ENCODE measurements around the gene STK32B. TPM values are rescaled to one million over a fixed set of nuclear protein-coding genes. Genes with fewer than 3 reads are reported as not detected.

Gene STK32B
- total and polyA plus RNA-seq, 5 donors from 2014 or later, result not detected

GRCh38 chr4:5366421-5366820 is 315.1 kb downstream of the STK32B start:
- H3K9me3 ChIP-seq (ENCODE audit: control insufficient read depth in 2 of 2, low read length in 2 of 2), result no peaks in the 10 kb centered on the region
- Mint-ChIP-seq H3K36me3 (no peaks in the 10 kb centered on the region), H3K4me3 (no peak overlapping the region), H3K9me3 (peaks cover 0 to 4% (median 1%) of the 10 kb centered on the region in 7 donors), H3K4me1 (no peaks in the 10 kb centered on the region), H3K27ac (no peak overlapping the region), H3K27me3 (no peaks in the 10 kb centered on the region)
- H3K36me3 ChIP-seq (ENCODE audit: control insufficient read depth, insufficient read depth, low read length), result no peaks in the 10 kb centered on the region
- H3K4me1 ChIP-seq (ENCODE audit: control insufficient read depth, insufficient read depth, low read length, poor library complexity, severe bottlenecking), result no peaks in the 10 kb centered on the region
- no peak overlapping the region for H3K4me3 ChIP-seq (ENCODE audit: low read depth, low read length)
- H3K27me3 ChIP-seq (ENCODE audit: control insufficient read depth, insufficient read depth, low read length), result no peaks in the 10 kb centered on the region
- ATAC-seq (ENCODE audit: low read depth in 2 of 2) (no peak), DNase-seq (no peak)
- no peak overlapping the region for H3K27ac ChIP-seq (ENCODE audit: insufficient read depth, low read length, poor library complexity, severe bottlenecking)

DNA sequence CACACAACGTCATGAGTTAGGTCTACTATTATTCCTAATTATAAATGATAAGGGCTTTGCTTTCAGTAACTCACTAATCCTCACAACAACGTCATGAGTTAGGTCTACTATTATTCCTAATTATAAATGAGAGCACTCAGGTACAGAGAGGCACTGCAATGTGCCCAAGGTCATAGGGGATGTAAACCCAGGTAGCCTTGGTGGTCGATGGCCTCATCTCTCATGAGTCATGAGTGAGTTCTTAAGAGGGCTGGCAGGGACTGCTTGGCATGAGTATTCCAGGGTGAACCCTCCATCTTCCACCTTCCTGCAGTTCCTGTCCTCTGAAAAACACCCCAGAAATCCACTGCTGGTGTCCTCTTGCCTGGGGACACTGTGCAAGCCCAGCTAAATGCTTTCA is 317.1 kb downstream of the STK32B start:
- no peak overlapping the region for H3K4me3 Mint-ChIP-seq
- no peak for DNase-seq
- Histone ChIP-seq H3K27me3 (ENCODE audit: control insufficient read depth, insufficient read depth, low read length) (no peaks in the 10 kb centered on the region), H3K27ac (ENCODE audit: insufficient read depth, low read length, poor library complexity, severe bottlenecking) (no peak overlapping the region), H3K4me3 (ENCODE audit: low read depth, low read length) (no peak overlapping the region), H3K4me1 (ENCODE audit: control insufficient read depth, insufficient read depth, low read length, poor library complexity, severe bottlenecking) (no peaks in the 10 kb centered on the region), H3K9me3 (ENCODE audit: control insufficient read depth in 2 of 2, low read length in 2 of 2) (no peaks in the 10 kb centered on the region), H3K36me3 (ENCODE audit: control insufficient read depth, insufficient read depth, low read length) (no peaks in the 10 kb centered on the region)
- no peaks in the 10 kb centered on the region for H3K4me1 Mint-ChIP-seq
- no peaks in the 10 kb centered on the region for H3K27me3 Mint-ChIP-seq
- H3K36me3 Mint-ChIP-seq, result no peaks in the 10 kb centered on the region
- ATAC-seq (ENCODE audit: low read depth in 2 of 2), result no peak
- peaks cover 0 to 2% (median 0%) of the 10 kb centered on the region in 7 donors for H3K9me3 Mint-ChIP-seq
- H3K27ac Mint-ChIP-seq, result no peak overlapping the region

DNA sequence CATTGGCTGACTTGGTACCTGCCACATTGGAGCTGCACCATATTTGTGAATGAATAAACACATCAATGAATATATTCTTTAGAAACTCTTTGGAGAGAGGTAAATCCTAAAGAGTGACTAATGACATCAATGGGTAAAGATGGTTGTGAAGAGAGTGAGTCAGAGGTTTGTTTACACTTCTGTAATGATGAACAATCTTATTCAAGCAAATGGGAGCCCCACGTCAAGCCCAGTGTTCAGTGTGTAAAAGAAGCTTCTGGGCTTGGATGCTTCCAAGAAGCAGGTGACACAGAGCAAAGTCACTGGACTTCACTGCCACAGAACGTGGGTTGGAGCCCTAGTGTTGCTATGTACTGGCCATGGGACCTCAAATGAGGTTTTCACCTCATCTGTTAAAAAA is 319.0 kb downstream of the STK32B start:
- ATAC-seq (ENCODE audit: low read depth in 2 of 2), result no peak
- peaks cover 0 to 5% (median 3%) of the 10 kb centered on the region in 7 donors for H3K9me3 Mint-ChIP-seq

GRCh38 chr4:5371415-5372190 is 320.3 kb downstream of the STK32B start:
- H3K27ac ChIP-seq (ENCODE audit: insufficient read depth, low read length, poor library complexity, severe bottlenecking), result no peak overlapping the region
- Mint-ChIP-seq H3K4me3 (no peak overlapping the region), H3K4me1 (no peaks in the 10 kb centered on the region), H3K27ac (no peak overlapping the region), H3K27me3 (no peaks in the 10 kb centered on the region), H3K9me3 (peaks cover 2 to 5% (median 4%) of the 10 kb centered on the region in 7 donors), H3K36me3 (no peaks in the 10 kb centered on the region)
- ATAC-seq (ENCODE audit: low read depth in 2 of 2) (no peak), DNase-seq (no peak)
- no peaks in the 10 kb centered on the region for H3K4me1 ChIP-seq (ENCODE audit: control insufficient read depth, insufficient read depth, low read length, poor library complexity, severe bottlenecking)
- no peaks in the 10 kb centered on the region for H3K9me3 ChIP-seq (ENCODE audit: control insufficient read depth in 2 of 2, low read length in 2 of 2)
- no peaks in the 10 kb centered on the region for H3K36me3 ChIP-seq (ENCODE audit: control insufficient read depth, insufficient read depth, low read length)
- no peaks in the 10 kb centered on the region for H3K27me3 ChIP-seq (ENCODE audit: control insufficient read depth, insufficient read depth, low read length)
- no peak overlapping the region for H3K4me3 ChIP-seq (ENCODE audit: low read depth, low read length)

More for the DNA sequence above, 319.0 kb downstream of the STK32B start:
- no peaks in the 10 kb centered on the region for H3K4me1 ChIP-seq (ENCODE audit: control insufficient read depth, insufficient read depth, low read length, poor library complexity, severe bottlenecking)
- H3K27ac Mint-ChIP-seq, result no peak overlapping the region
- no peaks in the 10 kb centered on the region for H3K36me3 ChIP-seq (ENCODE audit: control insufficient read depth, insufficient read depth, low read length)
- H3K27me3 Mint-ChIP-seq, result no peaks in the 10 kb centered on the region
- H3K27ac ChIP-seq (ENCODE audit: insufficient read depth, low read length, poor library complexity, severe bottlenecking), result no peak overlapping the region
- no peak for DNase-seq
- no peaks in the 10 kb centered on the region for H3K9me3 ChIP-seq (ENCODE audit: control insufficient read depth in 2 of 2, low read length in 2 of 2)
- H3K4me1 Mint-ChIP-seq, result no peaks in the 10 kb centered on the region
- H3K4me3 Mint-ChIP-seq, result no peak overlapping the region
- H3K4me3 ChIP-seq (ENCODE audit: low read depth, low read length), result no peak overlapping the region
- no peaks in the 10 kb centered on the region for H3K27me3 ChIP-seq (ENCODE audit: control insufficient read depth, insufficient read depth, low read length)
- H3K36me3 Mint-ChIP-seq, result no peaks in the 10 kb centered on the region

DNA sequence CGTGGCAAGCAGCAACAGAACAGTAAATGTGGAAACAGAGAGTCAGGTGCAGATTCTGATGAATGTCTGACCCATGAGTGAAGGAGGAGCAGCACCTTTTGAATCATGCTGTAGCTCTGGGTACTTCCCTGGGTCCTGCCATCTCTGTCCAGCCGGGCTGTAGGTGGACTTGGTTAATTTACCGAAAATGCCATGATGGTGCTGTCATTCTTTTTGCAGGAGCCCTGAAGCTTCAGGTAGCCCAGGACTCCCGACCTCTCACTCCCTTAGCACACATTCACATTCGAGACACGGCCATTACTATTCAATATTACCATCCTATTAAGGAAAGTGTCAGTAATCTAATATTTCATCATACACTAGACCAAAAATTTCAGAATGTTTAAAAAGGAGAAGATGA is 320.9 kb downstream of the STK32B start:
- no peaks in the 10 kb centered on the region for H3K27me3 ChIP-seq (ENCODE audit: control insufficient read depth, insufficient read depth, low read length)
- Mint-ChIP-seq H3K4me1 (no peaks in the 10 kb centered on the region), H3K36me3 (no peaks in the 10 kb centered on the region), H3K27me3 (no peaks in the 10 kb centered on the region), H3K27ac (no peak overlapping the region), H3K9me3 (peaks cover 2 to 5% (median 4%) of the 10 kb centered on the region in 7 donors), H3K4me3 (no peak overlapping the region)
- H3K4me3 ChIP-seq (ENCODE audit: low read depth, low read length), result no peak overlapping the region
- H3K9me3 ChIP-seq (ENCODE audit: control insufficient read depth in 2 of 2, low read length in 2 of 2), result no peaks in the 10 kb centered on the region
- no peaks in the 10 kb centered on the region for H3K36me3 ChIP-seq (ENCODE audit: control insufficient read depth, insufficient read depth, low read length)
- ATAC-seq (ENCODE audit: low read depth in 2 of 2), result no peak
- no peaks in the 10 kb centered on the region for H3K4me1 ChIP-seq (ENCODE audit: control insufficient read depth, insufficient read depth, low read length, poor library complexity, severe bottlenecking)
- no peak overlapping the region for H3K27ac ChIP-seq (ENCODE audit: insufficient read depth, low read length, poor library complexity, severe bottlenecking)
- DNase-seq, result no peak

DNA sequence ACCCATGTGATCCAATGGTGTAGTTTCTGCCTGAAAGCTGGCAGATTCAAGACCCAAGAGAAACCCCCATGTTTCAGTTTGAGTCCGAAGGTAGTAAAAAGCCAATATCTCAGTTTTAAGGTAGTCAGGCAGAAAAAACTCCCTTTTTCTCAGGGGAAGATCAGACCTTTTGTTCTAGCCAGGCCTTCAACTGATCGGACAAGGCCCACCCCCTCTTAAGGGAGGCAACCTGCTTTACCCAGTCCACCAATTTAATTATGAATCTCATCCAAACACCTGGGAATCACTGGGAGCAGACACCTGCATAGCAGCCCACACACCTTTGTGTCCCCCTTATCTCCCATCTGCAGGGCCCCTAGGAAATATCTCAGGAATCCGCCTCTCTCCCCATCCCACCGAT is 322.0 kb downstream of the STK32B start:
- H3K27me3 ChIP-seq (ENCODE audit: control insufficient read depth, insufficient read depth, low read length), result no peaks in the 10 kb centered on the region
- H3K4me3 Mint-ChIP-seq, result no peak overlapping the region
- H3K4me3 ChIP-seq (ENCODE audit: low read depth, low read length), result no peak overlapping the region
- no peak for DNase-seq
- no peaks in the 10 kb centered on the region for H3K9me3 ChIP-seq (ENCODE audit: control insufficient read depth in 2 of 2, low read length in 2 of 2)
- peaks cover 2 to 10% (median 5%) of the 10 kb centered on the region in 7 donors for H3K9me3 Mint-ChIP-seq
- H3K27me3 Mint-ChIP-seq, result no peaks in the 10 kb centered on the region
- no peaks in the 10 kb centered on the region for H3K4me1 Mint-ChIP-seq
- no peaks in the 10 kb centered on the region for H3K36me3 Mint-ChIP-seq
- H3K36me3 ChIP-seq (ENCODE audit: control insufficient read depth, insufficient read depth, low read length), result no peaks in the 10 kb centered on the region
- H3K27ac ChIP-seq (ENCODE audit: insufficient read depth, low read length, poor library complexity, severe bottlenecking), result no peak overlapping the region
- H3K4me1 ChIP-seq (ENCODE audit: control insufficient read depth, insufficient read depth, low read length, poor library complexity, severe bottlenecking), result no peaks in the 10 kb centered on the region
- ATAC-seq (ENCODE audit: low read depth in 2 of 2), result no peak
- no peak overlapping the region for H3K27ac Mint-ChIP-seq

DNA sequence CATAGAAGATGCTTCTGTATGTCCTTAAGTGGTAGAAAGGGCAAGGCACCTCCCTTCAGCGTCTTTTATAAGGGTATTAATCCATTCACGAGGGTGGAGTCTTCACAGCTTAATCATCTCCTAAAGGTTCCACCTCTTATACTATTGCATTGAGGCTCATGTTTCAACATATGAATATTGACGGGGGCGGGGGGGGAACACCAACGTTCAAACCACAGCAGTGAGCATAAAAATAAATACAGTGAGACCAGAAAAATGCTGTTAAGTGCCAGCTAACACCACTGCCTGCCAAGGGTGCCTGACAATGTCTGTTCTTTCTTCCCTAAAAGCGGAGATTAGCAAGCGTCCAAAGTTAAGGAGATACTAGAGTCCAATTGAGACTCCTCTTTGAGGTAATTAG is 323.3 kb downstream of the STK32B start:
- no peak for ATAC-seq (ENCODE audit: low read depth in 2 of 2)

GRCh38 chr4:5374994-5375393 is 323.7 kb downstream of the STK32B start:
- ATAC-seq (ENCODE audit: low read depth in 2 of 2), result no peak
- H3K36me3 Mint-ChIP-seq, result no peaks in the 10 kb centered on the region
- peaks cover 2 to 10% (median 5%) of the 10 kb centered on the region in 7 donors for H3K9me3 Mint-ChIP-seq
- no peak overlapping the region for H3K4me3 ChIP-seq (ENCODE audit: low read depth, low read length)
- H3K9me3 ChIP-seq (ENCODE audit: control insufficient read depth in 2 of 2, low read length in 2 of 2), result no peaks in the 10 kb centered on the region
- H3K4me1 Mint-ChIP-seq, result no peaks in the 10 kb centered on the region
- no peaks in the 10 kb centered on the region for H3K36me3 ChIP-seq (ENCODE audit: control insufficient read depth, insufficient read depth, low read length)
- DNase-seq, result no peak
- H3K27me3 Mint-ChIP-seq, result no peaks in the 10 kb centered on the region
- no peaks in the 10 kb centered on the region for H3K27me3 ChIP-seq (ENCODE audit: control insufficient read depth, insufficient read depth, low read length)
- H3K27ac ChIP-seq (ENCODE audit: insufficient read depth, low read length, poor library complexity, severe bottlenecking), result no peak overlapping the region
- no peak overlapping the region for H3K4me3 Mint-ChIP-seq
- no peak overlapping the region for H3K27ac Mint-ChIP-seq
- no peaks in the 10 kb centered on the region for H3K4me1 ChIP-seq (ENCODE audit: control insufficient read depth, insufficient read depth, low read length, poor library complexity, severe bottlenecking)

More for the DNA sequence above, 323.3 kb downstream of the STK32B start:
- Histone ChIP-seq H3K4me3 (ENCODE audit: low read depth, low read length) (no peak overlapping the region), H3K4me1 (ENCODE audit: control insufficient read depth, insufficient read depth, low read length, poor library complexity, severe bottlenecking) (no peaks in the 10 kb centered on the region), H3K9me3 (ENCODE audit: control insufficient read depth in 2 of 2, low read length in 2 of 2) (no peaks in the 10 kb centered on the region), H3K36me3 (ENCODE audit: control insufficient read depth, insufficient read depth, low read length) (no peaks in the 10 kb centered on the region), H3K27me3 (ENCODE audit: control insufficient read depth, insufficient read depth, low read length) (no peaks in the 10 kb centered on the region), H3K27ac (ENCODE audit: insufficient read depth, low read length, poor library complexity, severe bottlenecking) (no peak overlapping the region)
- Mint-ChIP-seq H3K4me3 (no peak overlapping the region), H3K27ac (no peak overlapping the region), H3K4me1 (no peaks in the 10 kb centered on the region), H3K36me3 (no peaks in the 10 kb centered on the region), H3K9me3 (peaks cover 2 to 10% (median 5%) of the 10 kb centered on the region in 7 donors), H3K27me3 (no peaks in the 10 kb centered on the region)
- DNase-seq, result no peak

Data from CD4-positive, CD25-positive, alpha-beta regulatory T cell (primary cell).